Measurements from ENCODE around the gene HNRNPUL1.
A peak's percentile ranks its signal among the peaks of the same experiment; 100 is the strongest.

Gene HNRNPUL1

DNA sequence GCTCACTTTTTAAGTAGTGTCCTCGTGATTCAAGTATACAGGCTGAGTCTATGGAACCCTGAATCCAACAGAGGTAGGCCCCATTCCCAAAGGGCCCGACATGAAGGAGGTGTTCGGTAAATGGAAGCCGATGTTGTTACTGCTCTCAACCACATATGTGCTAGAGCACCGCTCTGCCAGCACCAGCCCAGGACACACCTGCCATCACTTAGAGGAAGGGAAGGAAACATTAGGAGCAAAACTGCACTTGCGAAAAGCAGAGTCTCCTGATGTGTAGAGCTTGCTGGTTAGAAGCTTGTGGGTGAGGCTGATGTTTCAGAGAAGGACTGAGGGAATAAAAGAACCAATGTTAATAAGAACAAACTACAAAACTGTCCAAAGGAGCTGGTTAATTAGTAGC lies 36.4 kb downstream of the HNRNPUL1 start:
- ATAC-seq (replicated peaks) (no peak), DNase-seq (no peak)
- H3K27me3 Mint-ChIP-seq = no peaks in the 10 kb centered on the region
- H3K4me3 Mint-ChIP-seq = no peak overlapping the region
- H3K27ac Mint-ChIP-seq = peak overlapping the region; percentile 94 to 97
- peaks cover 83% of the 10 kb centered on the region in 2 donors for H3K4me1 Mint-ChIP-seq (ENCODE audit: low read depth in 2 of 2)
- no peaks in the 10 kb centered on the region for H3K9me3 Mint-ChIP-seq
- peaks cover 98% of the 10 kb centered on the region for H3K36me3 Mint-ChIP-seq (ENCODE audit: insufficient read depth)

DNA sequence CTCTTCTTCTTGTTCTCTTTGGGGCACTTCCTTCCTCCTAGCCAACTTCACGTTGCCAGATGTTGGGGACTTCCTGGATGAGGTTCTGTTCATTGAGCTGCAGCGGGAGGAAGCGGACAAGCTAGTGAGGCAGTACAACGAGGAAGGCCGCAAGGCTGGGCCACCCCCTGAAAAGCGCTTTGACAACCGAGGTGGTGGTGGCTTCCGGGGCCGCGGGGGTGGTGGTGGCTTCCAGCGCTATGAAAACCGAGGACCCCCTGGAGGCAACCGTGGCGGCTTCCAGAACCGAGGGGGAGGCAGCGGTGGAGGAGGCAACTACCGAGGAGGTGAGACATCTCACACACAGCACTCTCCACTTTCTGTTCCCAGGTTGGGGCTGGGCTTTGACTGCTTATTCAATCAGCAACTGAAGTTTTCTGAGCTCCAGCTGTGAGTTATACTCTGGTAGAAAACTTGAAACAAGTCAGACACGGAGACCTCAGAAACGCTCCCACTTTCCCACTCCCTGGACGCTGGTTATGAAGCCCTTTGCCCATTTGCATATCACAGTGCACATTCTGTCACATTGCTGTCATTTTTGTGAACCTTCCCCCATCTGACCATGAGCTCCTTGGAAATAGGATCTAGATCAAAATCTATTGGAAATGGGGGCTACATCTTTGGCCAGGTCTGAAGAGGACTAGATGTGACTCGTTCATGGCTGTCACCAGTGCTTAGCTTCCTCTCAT lies 38.6 kb downstream of the HNRNPUL1 start:
- Mint-ChIP-seq H3K9me3 (no peaks in the 10 kb centered on the region), H3K4me1 (ENCODE audit: low read depth in 2 of 2) (peaks cover 81 to 84% of the 10 kb centered on the region in 2 donors), H3K4me3 (peak overlapping the region; percentile 63 to 83), H3K27me3 (no peaks in the 10 kb centered on the region), H3K27ac (peak overlapping the region; percentile 97 to 98), H3K36me3 (ENCODE audit: insufficient read depth) (peaks cover 98% of the 10 kb centered on the region)
- DNase-seq (peak; percentile 84 to 87 (median 87)), ATAC-seq (replicated peaks) (peak; percentile 69)

DNA sequence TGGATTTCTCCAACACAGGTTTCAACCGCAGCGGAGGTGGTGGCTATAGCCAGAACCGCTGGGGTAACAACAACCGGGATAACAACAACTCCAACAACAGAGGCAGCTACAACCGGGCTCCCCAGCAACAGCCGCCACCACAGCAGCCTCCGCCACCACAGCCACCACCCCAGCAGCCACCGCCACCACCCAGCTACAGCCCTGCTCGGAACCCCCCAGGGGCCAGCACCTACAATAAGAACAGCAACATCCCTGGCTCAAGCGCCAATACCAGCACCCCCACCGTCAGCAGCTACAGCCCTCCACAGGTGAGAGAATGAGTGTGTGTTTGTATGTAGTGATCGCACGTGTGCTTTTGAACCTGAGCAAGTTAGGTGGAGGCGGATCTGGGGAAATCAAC lies 39.8 kb downstream of the HNRNPUL1 start:
- ATAC-seq (replicated peaks) (peak; percentile 23), DNase-seq (peak in 1 of 3 experiments; percentile 50)
- no peaks in the 10 kb centered on the region for H3K27me3 Mint-ChIP-seq
- H3K36me3 Mint-ChIP-seq (ENCODE audit: insufficient read depth) = peaks cover 98% of the 10 kb centered on the region
- no peaks in the 10 kb centered on the region for H3K9me3 Mint-ChIP-seq
- peak overlapping the region; percentile 97 to 98 for H3K27ac Mint-ChIP-seq
- H3K4me3 Mint-ChIP-seq = peak overlapping the region; percentile 63 to 83
- H3K4me1 Mint-ChIP-seq (ENCODE audit: low read depth in 2 of 2) = peaks cover 81 to 84% of the 10 kb centered on the region in 2 donors

DNA sequence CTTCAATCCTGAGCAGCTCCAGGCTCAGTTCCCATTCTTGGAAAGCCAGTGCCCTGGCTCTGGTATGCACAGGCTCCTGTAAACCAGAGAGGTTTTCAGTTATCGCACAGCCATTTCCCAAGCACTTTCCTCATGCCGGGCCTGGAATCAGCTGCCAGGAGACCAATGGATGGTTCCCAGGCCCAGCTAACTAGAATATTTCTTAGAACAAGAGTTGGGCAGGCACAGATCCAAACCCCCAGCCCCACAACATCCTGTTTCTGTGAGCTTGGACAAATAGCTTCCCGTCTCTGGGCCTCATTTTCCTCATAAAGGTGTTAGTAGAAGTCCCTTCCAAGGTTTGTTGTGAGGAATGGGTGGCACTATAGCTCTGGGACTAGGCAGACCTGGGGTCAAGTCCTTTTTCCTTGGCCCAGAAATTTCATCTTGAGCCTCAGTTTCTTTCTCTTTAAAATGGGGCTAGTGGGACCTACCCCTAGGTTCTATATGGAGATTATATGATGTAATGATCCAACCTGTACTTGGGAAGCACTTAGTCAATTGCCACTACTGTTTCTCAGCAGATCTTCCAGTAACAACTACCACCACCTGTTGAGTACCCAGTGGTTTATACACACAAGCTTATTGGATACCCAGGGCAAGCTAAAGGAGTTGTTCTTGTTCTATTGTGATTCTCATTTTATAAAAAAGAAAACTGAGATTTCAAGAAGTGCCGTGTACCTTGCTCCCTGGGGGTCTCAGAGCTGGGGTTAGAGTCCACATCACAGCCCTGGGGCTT lies 40.7 kb downstream of the HNRNPUL1 start:
- peaks cover 98% of the 10 kb centered on the region for H3K36me3 Mint-ChIP-seq (ENCODE audit: insufficient read depth)
- no peaks in the 10 kb centered on the region for H3K9me3 Mint-ChIP-seq
- ATAC-seq (replicated peaks) (no peak), DNase-seq (no peak)
- peak overlapping the region; percentile 63 to 83 for H3K4me3 Mint-ChIP-seq
- peak overlapping the region; percentile 97 to 98 for H3K27ac Mint-ChIP-seq
- H3K4me1 Mint-ChIP-seq (ENCODE audit: low read depth in 2 of 2) = peaks cover 76 to 82% of the 10 kb centered on the region in 2 donors
- H3K27me3 Mint-ChIP-seq = no peaks in the 10 kb centered on the region

DNA sequence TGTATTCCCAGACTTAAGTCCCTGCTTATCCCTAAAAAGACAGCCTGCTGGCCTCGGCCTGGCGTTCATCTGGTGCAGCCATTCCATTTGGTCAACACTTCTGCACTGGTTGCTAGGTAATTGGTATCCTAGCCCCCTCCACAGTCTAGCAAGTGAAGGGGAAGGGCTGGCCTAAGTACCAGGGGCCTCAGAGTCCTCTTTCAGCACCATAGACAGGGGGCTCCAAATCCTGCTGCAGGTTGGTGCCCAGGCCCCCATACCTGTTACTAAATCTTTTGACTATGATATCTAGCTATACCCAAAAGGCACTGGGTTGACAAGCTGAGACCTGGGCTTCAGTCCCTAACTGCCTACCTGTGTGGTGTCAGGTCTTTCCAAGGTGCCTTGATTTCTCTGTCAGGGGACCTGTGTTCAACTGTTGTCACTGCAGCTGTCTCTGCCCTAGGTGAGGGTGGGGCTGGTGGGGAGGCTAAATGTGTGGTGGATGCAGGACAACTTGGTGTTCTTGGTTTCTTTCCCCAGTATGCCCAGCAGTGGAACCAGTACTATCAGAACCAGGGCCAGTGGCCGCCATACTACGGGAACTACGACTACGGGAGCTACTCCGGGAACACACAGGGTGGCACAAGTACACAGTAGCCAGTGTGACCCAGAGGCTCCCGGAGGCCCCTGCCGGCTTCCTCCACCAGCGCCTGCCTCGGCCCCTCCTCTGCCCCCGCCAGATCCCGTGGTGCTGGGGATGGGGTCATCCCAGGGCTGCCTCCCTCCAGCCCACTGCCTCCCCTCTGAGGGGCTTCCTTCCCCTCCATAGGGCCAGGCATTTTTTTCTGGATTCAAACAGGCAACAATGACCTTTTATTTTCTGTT lies 42.0 kb downstream of the HNRNPUL1 start:
- Mint-ChIP-seq H3K4me1 (ENCODE audit: low read depth in 2 of 2) (peaks cover 78 to 85% of the 10 kb centered on the region in 2 donors), H3K4me3 (peak overlapping the region; percentile 83 to 100), H3K27me3 (no peaks in the 10 kb centered on the region), H3K36me3 (ENCODE audit: insufficient read depth) (peaks cover 100% of the 10 kb centered on the region), H3K9me3 (no peaks in the 10 kb centered on the region), H3K27ac (peak overlapping the region; percentile 97 to 98)
- no peak for ATAC-seq (replicated peaks)
- no peak for DNase-seq

DNA sequence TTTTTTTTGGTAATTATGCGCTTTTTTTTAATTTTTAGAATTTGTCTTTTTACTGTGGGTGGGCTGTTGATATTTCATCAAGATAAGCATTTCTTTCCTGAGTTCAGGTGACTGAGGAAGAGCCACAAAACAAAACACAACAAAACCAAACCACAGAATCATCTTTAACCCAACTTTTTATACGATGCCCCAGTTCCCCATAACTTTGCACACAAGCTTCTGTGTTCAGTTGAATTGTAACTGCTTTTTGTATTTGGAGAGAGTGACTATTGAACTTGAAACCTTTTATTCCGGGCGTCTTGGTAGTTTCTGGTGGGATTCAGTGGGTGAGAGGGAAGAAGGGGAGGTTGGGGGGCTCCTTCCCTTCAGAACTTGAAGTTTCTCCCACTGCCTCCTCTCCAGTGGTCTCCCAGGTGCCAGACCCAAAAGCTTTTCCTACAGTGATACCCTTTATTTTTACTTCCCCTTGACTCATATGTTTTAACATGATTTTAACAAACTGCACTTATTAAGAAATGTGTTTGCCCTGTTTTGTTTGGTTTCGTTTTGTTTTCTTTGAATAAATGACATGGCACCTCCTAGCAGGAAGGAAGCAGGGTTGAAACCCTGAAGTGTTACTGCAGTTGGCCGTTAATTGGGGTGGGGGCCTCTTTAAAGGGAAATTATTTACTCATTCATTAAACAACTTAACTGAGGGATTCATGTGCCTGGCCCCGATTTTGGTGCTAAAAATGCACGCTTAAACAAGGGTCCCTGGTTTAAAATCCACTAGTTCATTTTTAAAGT lies 43.1 kb downstream of the HNRNPUL1 start:
- H3K4me3 Mint-ChIP-seq = peak overlapping the region; percentile 83 to 100
- ATAC-seq (replicated peaks) (peak; percentile 10), DNase-seq (no peak)
- H3K27me3 Mint-ChIP-seq = no peaks in the 10 kb centered on the region
- H3K36me3 Mint-ChIP-seq (ENCODE audit: insufficient read depth) = peaks cover 100% of the 10 kb centered on the region
- no peaks in the 10 kb centered on the region for H3K9me3 Mint-ChIP-seq
- H3K4me1 Mint-ChIP-seq (ENCODE audit: low read depth in 2 of 2) = peaks cover 80 to 85% of the 10 kb centered on the region in 2 donors
- H3K27ac Mint-ChIP-seq = peak overlapping the region; percentile 97 to 98

DNA sequence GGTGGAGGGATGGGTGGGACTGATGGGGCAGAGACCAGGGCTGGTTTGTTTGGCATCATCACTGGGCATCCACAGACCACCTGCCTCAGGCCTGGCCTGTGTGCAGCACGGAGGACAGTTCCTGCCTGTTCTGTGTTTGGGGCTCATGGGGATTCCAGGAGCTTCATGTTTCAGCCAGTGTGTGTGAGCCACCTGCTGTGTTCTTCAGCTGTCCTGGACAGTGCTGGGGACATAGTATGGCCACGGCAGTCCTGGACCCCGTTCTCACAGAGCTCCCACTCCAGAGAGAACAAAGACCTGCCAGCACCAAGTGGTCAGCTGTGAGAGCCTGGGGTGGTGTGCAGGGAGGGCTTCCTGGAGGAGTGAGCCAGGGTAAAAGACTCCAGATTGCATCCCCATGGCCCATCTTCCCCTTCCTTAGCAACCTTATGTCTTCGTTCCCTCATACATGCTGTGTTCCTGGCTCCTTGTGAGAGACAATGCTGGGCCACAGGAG lies 43.8 kb downstream of the HNRNPUL1 start:
- DNase-seq (no peak), ATAC-seq (replicated peaks) (no peak)
- Mint-ChIP-seq H3K36me3 (ENCODE audit: insufficient read depth) (peaks cover 100% of the 10 kb centered on the region), H3K9me3 (no peaks in the 10 kb centered on the region), H3K27ac (peak overlapping the region; percentile 97 to 98), H3K27me3 (no peaks in the 10 kb centered on the region), H3K4me1 (ENCODE audit: low read depth in 2 of 2) (peaks cover 77 to 83% of the 10 kb centered on the region in 2 donors), H3K4me3 (peak overlapping the region; percentile 83 to 100)

DNA sequence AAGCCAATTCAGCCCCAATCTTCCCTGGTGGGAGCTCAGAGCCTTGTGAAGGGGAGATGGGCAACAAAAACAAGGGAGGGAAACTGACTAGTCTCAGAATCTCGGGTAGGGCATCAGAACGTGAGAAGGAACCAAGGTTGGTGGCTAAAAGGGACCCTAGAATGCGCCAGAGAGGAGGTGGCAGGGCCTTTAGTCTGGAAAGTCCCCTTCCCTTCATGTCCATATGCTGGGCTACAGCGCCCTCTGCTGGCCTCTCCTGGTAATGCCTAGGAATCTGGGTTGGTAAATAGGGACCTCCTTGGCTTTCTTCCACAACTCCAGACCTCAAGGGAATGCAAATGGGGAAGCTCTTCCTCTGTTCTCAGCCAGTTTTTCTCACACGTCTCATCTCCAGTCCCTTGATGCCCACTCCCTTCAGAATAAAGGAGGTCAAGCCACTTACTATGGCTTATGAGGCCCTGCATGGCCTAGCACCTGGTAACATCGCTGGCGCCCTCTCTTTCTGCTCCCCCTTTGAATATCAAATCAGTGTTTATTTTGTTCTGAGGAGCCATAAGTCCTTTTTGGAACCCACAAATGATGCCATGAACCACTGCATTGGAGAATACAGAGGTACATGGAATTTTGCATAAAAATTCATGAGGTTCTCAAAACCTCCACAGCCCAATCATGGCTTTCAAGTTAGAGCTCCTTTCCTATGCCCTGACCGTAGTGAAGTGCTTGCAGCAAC lies 44.4 kb downstream of the HNRNPUL1 start:
- H3K27me3 Mint-ChIP-seq = no peaks in the 10 kb centered on the region
- DNase-seq = peak; percentile 95 to 98 (median 97)
- peaks cover 76 to 83% of the 10 kb centered on the region in 2 donors for H3K4me1 Mint-ChIP-seq (ENCODE audit: low read depth in 2 of 2)
- H3K36me3 Mint-ChIP-seq (ENCODE audit: insufficient read depth) = peaks cover 100% of the 10 kb centered on the region
- peak overlapping the region; percentile 97 to 98 for H3K27ac Mint-ChIP-seq
- H3K9me3 Mint-ChIP-seq = no peaks in the 10 kb centered on the region
- H3K4me3 Mint-ChIP-seq = peak overlapping the region; percentile 83 to 100
- peak; percentile 56 for ATAC-seq (replicated peaks)

DNA sequence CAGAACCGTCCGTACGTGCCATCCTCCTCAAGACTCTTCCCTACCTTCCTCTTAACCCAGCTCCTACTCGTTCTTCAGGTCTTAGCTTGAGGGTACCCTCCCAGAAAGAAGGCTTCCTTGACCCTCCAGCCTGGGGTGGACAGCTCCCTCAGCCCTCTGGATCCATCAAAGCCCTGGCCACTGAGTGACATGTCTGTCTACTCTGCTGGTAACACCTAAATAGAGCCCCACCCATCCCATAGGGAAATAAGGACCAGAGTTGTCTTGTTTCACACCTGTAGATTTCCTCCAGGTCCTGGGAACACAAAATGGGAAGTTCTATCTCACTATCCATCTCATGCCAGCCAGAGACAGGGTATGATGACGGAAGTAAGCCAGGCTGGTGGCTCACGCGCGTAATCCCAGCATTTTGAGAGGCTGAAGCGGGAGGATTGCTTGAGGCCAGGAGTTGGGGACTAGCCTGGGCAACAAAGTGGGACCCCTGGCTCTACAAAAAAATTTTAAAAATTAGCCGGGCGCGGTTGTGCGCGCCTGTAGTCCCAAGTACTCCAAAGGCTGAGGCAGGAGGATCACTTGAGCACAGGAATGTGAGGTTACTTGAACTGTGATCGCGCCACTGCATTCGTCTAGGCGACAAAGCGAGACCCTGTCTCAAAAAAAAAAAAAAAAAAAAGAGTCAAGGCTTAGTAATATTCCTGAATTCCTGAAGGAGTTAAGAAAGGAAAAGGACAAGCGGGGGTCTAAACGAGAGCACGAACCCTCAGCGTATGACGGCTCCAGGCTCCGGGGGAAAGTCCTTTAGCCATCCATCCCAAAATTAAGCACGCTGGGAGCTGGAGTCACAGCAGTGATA lies 45.2 kb downstream of the HNRNPUL1 start:
- Mint-ChIP-seq H3K36me3 (ENCODE audit: insufficient read depth) (peaks cover 100% of the 10 kb centered on the region), H3K4me3 (peak overlapping the region; percentile 83 to 100), H3K9me3 (no peaks in the 10 kb centered on the region), H3K4me1 (ENCODE audit: low read depth in 2 of 2) (peaks cover 68 to 76% of the 10 kb centered on the region in 2 donors), H3K27me3 (no peaks in the 10 kb centered on the region), H3K27ac (peak overlapping the region; percentile 97 to 98)
- ATAC-seq (replicated peaks) = no peak
- DNase-seq = no peak

DNA sequence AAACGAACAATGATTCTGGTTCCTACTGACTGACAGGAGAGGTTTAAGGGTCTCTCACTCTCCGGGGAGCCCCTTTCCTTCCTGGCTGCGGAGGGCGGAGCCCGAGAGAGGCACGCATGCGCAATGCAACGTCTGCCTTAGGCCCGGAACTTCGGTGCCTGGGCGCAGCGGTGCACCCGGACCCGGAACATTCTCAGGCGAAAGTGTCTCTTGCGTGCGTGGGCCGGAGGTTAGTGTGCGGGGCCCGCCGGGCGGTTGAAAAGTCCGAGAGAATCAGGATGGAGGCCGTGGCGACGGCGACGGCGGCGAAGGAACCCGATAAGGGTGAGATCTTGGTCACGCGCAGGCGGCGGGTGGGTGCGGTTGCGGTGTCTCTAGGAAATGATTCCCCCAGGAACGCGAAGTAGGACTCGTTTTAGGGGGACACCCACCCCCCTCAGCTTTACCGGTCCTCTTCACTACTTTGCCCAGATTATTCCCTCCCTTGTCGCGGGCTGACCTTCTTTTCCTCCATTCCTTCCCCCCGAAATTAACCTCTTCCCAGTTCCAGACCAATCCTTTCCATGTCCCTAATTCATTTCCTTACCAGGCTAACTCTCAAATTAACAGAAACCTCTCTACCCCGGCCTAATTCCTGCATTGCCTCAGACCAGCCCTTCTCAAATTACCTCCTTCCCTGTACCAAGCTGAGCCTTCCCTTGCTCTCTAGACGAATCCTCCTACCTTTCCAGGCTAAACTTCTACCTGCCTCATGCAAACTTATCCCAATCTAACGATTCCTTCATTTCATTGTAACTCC lies 46.1 kb downstream of the HNRNPUL1 start, which contains the start of gene CCDC97:
Gene CCDC97 (plus strand): TSS at position 140 of the 799 bp plus-strand sequence. CDS start 139 bp downstream, at position 279.
- Mint-ChIP-seq H3K36me3 (ENCODE audit: insufficient read depth) (peaks cover 100% of the 10 kb centered on the region), H3K4me3 (peak within 1 kb of the TSS; percentile 83 to 100), H3K4me1 (ENCODE audit: low read depth in 2 of 2) (peaks cover 66 to 70% of the 10 kb centered on the region in 2 donors), H3K9me3 (no peaks in the 10 kb centered on the region), H3K27me3 (no peaks in the 10 kb centered on the region), H3K27ac (peak within 1 kb of the TSS; percentile 97 to 98)
- ATAC-seq (replicated peaks) = peak; percentile 54
- DNase-seq = peak; percentile 83 to 87 (median 83)
